Measurements from ENCODE around the gene CSTPP1.
"Not testable (repeated sequence)": the region's sequence is repeated elsewhere in the genome, so short reads cannot be mapped to it uniquely, and the experiment has no call there.

CSTPP1 gene

DNA sequence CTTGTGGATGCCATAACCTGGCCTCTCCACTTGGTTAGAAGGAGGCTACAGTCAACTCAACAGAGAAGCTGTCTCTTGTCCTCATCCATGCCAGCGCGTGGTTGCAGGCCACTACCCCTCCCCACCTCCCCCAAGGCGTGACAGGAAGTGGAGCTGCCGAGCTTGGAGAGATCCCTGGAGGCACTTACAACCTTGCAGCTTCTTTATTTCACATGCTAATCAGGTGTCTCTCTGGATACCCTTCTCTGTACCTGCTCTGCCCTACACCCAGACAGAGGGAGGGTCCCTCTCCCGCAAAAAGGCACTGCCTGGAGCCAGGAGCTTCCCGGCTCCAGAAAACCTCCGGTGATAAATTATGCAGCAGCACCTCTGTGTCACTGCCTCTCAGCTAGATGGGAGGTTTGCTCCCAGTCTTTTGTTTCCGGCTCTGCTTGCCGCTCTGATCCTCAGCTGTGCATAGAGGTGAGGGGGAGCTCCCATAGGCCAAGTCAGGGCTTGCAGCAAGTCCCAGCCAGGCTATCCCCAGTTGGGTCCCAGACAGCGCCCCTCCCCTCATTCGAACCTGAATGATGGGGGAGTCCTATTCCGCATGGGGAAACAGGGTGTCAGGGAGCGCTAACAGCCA, 23.9 kb upstream of the CSTPP1 start:
- DNase-seq = no peak

DNA sequence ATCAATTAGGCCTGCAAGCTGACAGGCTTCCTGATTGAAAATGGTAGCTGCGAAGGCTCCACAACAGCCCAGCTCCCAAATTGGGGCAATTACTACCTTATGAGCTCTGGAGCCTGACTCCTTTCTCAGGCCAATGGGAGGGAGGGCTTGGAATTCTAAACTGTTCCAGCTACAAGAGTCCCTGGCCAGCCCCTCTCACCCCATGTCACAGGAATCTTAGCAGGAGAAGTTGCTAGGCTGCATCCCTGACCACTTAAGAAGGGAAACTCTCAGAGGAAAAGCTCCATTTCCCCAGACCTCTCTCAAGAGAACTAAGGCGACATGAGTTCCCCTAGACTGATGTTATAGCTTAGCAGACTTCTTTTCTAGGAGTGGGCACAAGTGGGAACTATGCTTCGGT, 23.1 kb upstream of the CSTPP1 start:
- no peak for DNase-seq

DNA sequence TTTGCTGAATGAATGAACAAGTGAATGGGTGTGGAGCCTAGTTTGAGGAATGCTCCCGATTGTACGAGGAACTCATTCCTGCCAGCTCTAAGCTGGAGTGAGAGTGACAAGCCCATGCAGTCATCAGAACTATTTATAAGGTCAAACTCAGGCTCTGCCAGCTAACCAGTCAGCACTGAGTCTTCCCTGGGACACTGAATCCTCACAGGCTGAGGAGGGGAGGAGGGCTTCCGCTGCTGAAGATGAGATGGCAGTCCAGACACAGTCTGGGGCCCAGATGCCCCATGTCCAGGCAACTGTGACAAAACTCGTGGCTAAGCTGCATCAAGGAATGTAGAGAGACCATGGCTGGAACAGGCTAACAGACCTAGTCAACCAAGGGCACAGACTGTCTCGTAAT, 22.2 kb upstream of the CSTPP1 start:
- DNase-seq = no peak

DNA sequence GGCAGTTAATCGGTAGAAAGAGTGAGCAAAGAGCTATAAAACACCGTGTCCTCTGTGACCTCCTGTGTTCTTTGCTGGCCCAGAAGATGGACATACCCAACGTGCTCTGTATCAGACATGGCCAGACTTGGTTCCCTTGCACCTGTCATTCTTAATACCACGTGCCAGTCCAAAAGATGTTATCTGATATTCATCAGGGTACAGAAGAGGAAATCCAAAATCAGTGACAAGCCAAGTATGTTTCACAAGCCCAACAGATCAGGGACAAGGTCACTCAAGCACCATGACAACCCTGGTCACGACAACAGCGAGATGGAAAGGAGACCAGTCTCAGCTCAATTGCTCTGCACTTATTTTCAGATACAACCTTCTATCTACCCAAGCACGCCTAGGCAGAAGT, 21.7 kb upstream of the CSTPP1 start:
- DNase-seq = no peak

DNA sequence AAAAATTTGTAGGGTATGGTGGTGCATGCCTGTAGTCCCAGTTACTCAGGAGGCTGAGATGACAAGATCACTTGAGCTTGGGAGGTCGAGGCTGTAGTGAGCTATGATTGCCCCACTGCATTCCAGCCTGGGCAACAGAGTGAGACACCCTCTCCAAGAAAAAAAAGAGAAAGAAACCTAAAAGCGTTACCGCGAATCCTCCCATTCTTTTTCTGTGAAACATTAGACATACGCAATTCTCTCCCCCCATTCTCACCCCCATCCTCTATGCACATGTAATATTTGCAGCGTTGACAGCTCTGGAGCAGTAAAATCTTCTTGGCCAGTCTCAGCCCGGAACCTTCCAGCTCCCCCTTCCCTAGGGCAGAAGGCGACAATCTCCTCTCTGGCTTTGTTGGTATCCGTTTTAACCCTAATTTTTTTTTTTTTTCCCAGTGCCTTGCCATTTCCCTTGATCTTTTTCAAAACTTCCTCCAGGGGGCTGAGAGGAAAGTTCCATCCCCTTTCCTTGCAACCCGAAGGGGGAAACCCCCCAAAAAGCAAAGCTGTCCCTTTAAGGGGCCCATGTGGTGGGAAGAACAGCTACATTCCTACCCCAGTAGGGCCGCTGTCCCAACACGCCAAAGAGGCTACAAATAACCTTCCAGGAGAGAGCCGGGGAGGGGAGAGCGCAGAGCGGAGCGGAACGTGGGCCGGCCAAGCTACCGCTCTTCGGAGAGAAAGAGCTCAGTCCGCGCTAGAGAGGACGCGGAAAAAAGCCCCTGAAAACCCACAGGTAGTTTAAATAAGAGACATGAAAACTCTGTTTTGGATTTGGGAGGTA, 20.1 kb upstream of the CSTPP1 start:
- DNase-seq = no peak

DNA sequence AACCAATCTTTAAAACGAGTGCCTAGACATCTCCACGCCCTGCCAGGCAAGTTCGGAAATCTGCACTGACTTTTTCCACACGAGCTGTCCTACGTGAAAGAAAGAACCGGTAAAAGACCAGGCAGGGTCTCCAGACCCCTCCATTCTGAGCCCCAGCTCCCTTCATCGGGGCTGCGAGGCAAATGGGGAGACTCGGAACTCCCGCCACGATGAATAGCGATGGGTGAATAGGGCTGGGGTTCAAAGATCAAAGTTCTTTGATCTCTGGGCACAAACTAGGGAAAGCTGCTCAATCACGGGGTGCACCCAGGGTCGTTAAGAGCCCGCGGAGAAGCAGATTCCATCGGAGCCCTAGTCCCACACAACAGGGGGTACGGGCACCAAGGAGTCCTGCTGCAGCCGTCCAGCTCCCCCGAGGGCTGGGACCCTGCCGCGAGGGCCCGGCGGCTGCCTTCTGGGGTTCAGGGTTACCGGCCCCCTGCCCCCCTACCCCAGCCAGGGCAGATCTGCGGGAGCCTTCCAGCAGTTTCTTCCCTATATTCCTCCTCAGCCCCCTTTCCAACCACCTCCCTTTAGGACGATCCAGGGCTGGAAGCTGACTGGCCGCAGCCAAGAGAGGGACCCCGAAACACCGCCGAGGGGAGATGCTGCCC, 19.3 kb upstream of the CSTPP1 start:
- DNase-seq = no peak

DNA sequence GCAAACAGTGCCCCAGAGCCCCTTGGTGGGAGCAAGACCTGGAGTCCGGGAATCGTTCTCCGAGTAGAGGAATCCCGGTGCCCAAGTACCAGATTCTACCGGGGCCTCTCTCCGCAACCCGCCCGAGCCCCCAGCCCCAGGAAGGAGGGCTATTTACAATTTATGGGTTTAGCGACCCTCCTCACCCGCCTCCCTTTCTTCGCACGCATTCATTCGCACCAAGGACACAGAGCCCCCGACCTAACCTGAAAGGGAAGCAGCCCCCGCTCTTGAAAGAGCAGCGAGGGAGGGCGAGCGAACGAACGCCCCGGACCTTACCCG, 18.8 kb upstream of the CSTPP1 start:
- no peak for DNase-seq

DNA sequence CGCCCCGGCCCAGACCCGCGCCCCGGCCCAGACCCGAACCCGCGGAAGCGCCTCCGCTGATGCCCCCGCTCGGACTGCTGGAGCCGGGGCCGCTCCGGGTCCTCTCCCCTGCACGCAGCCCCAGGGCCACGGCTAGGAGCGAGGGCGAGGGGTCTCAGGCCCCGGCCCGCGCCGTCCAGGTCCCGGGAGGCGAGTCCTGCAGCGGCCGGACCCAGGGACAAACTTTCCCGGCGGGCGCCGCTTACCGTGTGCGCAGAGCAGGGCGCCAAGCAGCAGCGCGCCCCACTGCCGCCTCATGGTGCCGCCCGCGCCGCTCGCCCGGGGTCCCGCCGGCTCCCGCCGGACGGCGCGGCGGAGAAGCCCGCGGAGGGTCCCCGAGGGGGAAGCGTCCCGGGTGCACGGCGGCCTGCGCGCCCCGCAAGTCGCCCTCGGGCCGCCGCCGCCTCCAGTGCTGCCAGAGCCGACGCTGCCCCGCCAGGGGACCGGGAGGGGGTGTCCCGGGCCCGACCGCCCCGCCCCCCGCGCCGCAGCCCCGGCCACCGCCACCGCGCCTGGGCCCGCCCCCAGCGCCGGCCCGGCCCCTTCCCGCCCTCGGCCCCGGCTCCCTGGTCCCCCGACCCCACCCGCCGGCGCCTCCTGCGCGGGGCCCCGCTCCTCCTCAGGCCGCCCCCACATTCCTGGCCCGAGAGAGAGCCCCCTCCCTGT, 18.3 kb upstream of the CSTPP1 start, which contains the start of gene LRP4:
Gene LRP4 (minus strand): TSS at position 468 of the 705 bp plus-strand sequence. CDS start 171 bp downstream, at position 297.
- DNase-seq = no peak

DNA sequence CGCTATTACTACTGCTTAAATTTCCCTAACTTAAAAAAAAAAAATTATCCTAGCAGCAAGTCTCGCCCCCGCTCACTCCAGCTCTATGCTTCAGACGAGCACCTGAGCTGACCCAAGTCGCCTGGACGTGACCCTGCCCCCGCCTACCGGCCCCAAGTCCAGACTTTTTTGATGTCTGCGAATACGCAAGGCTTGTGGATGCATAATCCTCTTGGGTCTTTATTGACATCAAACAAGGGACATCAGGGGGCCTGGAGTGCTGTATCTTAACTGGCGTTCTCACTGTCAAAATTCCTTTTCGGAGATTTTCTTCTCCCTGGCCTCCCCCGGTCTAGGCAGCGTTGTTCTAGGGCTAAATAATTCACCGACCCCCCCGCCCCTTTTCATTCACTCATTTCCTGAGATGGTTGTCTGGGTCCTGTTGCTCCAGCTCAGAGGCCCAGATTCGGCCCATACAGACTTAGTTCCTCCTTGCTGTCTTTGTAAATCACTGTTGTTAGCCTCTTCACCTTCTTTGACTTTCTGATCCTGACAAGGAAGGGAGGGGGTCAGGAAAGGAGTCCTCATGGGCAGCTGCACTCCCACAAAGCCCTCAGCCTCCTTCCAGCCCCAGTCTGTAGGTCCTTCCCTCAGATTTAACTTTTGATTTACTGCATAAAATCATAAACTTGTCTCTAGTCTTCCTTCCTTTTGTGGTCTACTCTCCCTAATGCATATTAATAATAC, 17.6 kb upstream of the CSTPP1 start:
- DNase-seq = no peak

DNA sequence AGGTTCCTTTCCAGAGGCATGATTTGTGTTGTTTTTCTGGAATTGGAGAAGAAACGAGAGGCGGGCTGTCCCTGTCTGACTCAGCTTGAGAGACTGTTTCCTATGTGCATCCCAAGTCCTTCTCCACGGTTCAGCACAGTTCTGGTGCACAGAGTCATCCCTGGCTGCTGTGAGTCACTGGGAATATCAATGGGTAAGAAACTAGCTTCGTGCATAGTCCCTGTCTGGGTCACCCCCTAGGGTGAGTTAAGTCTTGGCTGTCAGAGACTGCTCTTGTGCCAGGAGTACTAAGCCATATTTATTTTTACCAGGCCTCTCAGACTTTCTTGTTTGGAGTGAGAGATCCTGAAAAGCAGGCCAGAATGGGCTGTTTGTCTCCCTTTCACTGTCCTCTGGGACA, 15.8 kb upstream of the CSTPP1 start:
- no peak for DNase-seq

DNA sequence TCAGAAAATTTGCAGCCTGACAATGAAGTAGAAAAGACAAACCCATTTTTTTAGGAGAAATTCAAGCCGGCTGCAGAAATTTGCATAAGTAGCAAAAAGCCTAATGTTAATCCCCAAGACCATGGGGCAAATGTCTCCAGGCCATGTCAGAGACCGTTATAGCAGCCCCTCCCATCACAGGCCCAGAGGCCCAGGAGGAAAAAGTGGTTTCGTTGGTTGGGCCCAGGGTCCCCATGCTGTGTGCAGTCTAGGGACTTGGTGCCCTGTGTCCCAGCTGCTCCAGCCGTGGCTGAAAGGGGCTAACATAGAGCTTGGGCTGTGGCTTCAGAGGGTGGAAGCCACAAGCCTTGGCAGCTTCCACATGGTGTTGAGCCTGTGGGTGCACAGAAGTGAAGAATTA, 8.6 kb upstream of the CSTPP1 start:
- not testable (repeated sequence) for DNase-seq

DNA sequence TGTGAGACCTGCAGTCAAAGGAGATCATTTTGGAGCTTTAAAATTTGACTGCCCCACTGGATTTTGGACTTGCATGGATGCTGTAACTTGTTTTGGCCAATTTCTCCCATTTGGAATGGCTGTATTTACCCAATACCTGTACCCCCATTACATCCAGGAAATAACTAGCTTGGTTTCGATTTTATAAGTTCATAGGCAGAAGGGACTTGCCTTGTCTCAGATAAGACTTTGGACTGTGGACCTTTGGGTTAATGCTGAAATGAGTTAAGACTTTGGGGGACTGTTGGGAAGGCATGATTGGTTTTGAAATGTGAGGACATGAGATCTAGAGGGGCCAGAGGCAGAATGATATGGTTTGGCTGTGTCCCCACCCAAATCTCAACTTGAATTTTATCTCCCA, 7.9 kb upstream of the CSTPP1 start:
- DNase-seq = not testable (repeated sequence)

DNA sequence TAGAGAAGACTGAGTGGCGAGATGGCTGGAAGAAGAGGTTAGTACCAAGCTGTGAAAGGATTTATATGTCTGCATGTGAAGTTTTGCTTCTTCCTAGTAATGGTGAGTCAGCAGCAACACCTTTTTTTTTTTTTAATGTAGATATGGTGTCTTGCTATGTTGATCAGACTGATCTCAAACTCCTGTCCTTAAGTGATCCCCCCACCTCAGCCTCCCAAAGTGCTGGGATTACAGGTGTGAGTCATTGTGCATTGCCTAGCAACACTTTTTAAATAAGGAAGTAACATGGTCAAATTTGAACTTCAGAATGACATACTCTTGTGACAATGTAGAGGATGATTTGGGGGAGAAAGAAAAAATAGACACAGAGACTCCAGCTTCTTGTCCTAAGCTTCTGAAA, 6.5 kb upstream of the CSTPP1 start:
- DNase-seq = no peak

DNA sequence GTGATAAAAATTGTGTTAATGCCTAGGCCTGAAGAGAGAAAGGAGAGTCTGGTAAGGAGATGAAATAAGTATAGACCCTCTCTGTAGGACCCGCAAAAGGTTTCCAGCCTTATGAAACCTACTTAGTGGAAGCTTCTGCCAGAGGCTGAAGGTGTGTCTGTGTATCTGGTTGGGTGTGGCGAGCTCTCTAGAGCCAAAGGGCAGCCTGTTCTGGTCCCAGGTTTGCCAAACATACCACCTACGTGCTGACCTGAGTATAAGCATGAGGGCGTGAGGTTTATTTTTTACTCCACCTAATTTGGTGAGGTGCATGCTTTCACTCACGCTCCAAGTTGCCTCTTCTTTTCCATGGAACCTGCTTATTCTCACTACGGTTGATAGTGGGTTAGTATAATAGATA, 5.6 kb downstream of the CSTPP1 start:
- no peak for DNase-seq

DNA sequence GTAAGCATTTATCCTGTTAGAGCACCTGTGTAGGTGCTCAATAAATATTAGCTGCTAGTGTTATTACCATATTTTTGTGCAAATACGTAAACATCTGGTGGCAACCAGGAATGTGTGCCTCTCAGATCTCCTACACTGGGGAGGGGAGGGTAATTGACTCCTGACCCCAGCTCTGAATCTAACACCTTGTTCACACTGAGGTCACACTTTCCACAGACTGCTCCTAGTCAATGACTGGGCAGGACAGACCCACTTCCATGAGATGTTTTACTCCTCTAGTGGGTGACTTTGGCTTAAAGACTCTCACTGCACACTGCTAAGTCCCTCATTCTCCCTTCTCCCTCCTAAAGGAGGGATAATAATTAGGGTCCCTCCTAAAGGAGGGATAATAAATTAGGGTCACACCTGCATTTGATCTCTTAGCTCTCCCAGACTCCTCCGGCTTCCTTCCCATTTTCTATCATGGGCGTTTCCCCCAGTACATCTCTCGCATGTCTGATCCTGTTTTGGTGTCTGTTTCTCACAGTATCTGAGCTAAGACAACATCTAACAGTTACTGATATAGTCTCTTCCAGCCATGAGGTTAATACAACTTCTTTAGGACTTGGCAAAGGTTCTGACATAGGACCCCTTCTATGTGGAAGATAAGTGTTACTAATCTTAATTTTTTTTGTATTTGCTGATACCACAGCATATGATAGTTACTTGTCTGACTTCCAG, 8.0 kb downstream of the CSTPP1 start:
- DNase-seq = no peak

DNA sequence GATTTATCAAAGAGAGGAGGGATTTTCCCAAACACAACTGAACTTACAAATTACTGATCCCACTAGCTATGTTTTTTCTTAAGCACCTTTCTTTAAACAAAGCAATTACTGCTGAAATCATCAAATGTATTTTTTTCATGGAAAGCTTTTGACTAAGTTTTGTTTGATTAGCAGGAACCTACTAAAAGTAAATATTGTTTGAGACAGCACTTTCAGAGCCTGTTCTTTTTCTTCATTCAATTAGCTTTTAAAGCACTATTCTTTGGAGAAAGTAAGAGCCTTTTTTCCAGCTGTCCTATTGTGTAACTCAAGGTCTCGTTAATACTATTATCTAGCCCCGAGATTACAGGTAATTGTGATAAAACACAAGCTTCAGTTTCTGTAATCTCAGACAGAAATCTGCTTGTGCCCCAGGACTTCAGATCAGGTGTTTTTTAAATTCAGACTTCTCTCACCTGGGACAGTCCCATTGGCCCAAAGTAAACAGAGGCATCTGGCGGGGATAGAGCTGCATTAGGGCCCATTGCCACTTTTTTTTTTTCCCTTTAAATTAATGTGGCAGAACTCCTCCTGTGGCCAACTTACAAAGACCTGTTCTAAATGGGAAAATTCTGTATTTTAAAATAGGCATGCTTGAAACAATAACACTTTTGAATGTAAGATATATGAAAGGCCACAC, 11.0 kb downstream of the CSTPP1 start:
- no peak for DNase-seq

DNA sequence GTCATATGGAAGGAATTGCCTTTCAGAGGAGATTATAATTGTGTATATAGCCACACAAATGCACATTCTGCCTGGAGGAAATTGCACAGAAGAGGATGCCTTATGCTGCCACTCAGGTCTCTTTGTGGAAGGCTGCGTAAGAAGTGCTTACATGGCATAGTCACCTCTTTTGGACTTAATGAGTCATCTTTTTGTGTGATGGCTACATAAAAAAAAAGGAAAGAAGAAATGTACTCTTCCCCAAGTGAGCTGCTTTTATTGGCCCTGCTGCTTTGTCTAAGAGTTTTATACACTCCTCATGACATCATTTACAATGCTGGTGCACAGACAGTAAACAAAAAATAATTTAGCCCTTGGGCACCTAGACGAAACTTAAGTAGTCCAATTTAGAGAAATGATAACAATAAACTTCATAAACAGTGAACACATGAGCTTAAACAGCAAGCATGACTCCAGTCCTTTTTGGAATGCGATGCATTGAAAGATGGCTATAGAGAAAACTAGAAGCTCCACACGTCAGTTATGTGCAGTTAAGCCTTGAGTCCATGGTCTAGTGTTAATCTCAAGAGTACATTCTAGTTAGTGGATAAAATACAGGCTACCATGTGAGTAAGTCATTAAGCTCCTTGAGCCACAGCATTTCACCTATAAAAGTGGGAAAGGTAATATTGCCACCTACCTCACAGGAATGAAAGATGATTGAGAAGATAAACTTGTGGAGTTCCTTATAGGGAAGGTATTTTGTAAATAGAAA, 12.0 kb downstream of the CSTPP1 start:
- DNase-seq = no peak

DNA sequence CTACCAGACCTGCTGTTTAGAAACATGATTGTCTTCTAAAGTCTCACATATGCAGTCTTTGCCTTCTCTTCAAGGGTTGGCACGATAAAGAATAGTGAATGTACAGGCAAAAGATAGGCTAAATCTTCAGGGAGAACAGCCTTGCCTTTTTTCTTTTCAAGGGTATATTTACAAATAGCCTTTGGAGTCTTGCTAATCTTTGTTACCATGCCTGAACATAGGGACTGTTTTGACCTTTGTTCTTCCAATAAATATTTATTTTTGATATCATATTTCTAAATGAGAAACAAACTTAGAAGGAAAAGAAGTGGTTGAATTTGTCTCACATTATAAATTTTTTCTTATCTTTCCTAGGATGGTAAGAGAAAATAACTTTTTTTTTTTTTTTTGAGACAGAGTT, 12.7 kb downstream of the CSTPP1 start:
- no peak for DNase-seq

DNA sequence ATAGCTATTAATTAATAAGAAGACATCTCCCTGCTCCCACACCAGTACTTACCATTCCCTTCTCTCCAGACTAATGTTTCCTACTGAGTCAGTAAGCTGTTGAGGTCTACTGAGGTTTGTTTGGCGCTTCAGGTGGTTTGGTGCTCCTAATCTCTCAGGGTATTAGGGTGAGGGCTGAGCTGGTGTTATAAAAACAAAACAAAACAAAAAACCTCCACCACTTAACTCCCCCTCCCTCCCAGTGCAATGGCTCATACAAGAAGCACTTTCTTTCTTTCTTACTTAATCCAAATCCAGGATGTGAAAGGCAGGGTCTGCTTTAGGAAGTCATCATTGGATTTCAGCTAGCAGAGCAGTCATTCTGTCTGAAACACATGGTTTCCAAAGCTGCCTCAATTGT, 15.3 kb downstream of the CSTPP1 start:
- DNase-seq = no peak

DNA sequence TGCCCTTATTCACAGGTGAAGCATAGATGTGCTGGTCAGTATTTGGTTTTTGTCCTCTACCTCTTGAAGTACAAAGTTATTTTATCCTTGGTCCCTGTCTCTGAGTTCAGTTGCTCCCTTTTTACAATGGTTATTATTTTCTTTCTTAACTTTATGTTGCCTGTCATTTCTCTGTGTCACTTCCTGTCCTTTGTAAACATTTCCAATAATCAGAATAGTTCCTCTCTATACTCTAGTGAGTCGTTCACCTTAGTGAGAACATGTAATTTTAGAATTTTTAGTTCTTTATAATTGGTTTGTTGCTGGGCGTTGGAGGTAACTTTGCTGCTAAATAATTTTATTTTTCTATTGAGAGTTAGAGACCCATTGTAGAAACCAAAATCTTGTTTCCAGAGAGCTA, 16.0 kb downstream of the CSTPP1 start:
- no peak for DNase-seq

DNA sequence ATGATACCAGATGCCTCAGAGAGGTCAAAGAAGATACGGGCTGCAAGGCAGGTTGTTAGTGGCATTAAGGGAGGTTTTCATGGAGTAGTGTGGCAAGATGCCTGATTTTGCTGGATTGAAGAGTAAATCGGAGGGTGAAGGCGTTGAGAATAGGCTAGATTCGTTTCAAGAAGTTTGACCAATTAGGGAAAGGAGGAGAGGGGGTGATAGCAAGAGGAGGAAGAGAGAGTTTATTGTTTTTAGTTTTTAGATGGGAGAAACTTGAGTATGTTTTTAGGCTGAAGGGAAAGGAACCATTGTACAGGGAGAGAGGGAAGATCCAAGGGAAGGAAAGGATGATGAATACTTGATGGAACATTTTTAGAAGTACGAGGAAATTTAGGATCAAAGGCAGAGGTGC, 16.5 kb downstream of the CSTPP1 start:
- DNase-seq = no peak
